ENCODE data around the gene XPNPEP2.

XPNPEP2 gene

DNA sequence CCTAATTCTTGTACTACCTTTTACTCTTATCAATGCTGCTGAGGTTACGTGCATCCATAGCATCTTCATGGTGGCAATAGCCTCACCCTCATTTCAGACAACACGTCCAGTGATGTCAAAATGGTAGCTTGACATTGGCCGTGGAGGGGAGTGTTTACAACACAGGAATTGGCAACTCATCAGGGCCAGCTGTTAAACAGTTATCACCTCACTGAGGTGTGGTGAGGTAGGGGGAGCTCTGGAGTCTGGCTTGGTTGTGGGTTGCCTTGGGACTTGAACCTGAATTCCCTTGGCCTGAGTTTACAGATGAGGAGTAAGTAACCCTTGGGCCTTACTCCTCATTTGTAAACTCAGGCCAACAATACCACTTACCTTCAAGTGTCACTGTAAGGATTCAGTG, 51.4 kb downstream of the XPNPEP2 start:
- in situ Hi-C loops (cut with MboI; ENCODE audit: low pct_unique_long_range_greater_than_20kb, low sequenced_read_pairs): no loop called here
- no peak for DNase-seq

DNA sequence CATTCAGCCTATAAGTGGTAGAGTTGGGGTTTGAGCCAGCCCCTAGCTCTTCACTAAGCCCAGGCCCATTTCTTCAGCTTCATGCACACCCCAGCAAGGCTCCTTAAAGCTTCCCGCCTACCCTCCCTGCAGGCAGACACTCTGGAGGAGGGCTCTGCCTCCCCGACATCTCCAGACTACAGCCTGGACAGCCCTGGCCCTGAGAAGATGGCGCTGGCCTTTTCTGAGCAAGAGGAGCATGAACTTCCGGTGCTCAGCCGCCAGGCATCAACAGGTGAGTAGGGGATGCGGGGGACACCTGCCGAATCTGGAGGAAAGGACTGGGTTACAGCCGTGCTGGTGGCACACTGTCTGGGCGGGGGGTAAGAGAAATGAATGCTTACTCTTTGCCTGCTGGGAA, 52.0 kb downstream of the XPNPEP2 start:
- in situ Hi-C loops (cut with MboI; ENCODE audit: low pct_unique_long_range_greater_than_20kb, low sequenced_read_pairs): no loop called here

DNA sequence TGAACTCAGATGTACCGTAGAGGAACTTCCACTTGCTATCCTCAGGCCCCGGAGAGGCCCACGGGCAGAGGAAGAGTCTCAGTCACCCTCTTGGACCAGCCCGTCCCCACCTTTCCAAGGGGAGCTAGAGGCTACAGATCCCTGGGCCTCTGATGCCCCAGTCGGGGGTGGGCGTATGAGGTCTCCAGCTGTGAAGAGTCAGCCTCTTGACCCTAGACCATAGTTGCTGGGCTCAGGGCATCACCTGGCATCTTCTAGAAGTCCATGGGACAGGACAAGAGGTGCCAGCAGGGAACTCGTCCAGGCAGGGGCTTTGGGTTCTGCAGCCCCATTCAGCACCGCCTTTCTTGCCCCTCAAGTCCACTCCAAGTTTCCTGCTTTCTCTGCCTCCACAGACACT, 52.6 kb downstream of the XPNPEP2 start:
- DNase-seq: no peak
- in situ Hi-C loops (cut with MboI; ENCODE audit: low pct_unique_long_range_greater_than_20kb, low sequenced_read_pairs): no loop called here

More for the DNA sequence above, 52.0 kb downstream of the XPNPEP2 start:
- no peak for DNase-seq

DNA sequence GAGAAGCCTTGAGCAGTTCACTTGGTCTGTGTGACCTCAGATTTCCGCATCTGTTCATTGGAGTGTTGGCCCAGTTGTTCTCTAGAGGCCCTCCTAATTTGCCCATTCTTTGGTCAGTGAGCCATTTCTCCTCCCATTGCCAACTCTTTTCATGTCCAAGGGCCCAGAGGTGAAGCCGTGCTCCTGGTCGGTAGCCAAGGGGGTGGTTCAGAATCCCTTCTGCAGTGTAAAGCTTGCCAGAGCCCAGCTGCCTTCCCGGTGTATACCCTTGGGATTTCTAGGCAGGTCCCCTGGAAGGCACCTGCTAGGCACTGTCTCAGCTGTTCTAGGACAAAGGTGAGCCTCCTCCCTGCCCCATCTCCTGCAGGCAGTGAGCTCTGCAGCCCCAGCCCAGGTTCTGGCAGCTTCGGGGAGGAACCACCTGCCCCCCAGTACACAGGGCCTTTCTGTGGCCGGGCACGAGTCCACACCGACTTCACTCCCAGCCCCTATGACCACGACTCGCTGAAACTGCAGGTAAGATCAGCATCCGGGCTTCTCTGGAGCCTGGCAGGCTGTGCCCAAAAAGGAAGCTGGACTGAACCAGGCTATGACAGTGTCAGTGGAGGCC, 53.3 kb downstream of the XPNPEP2 start:
- no peak for DNase-seq

DNA sequence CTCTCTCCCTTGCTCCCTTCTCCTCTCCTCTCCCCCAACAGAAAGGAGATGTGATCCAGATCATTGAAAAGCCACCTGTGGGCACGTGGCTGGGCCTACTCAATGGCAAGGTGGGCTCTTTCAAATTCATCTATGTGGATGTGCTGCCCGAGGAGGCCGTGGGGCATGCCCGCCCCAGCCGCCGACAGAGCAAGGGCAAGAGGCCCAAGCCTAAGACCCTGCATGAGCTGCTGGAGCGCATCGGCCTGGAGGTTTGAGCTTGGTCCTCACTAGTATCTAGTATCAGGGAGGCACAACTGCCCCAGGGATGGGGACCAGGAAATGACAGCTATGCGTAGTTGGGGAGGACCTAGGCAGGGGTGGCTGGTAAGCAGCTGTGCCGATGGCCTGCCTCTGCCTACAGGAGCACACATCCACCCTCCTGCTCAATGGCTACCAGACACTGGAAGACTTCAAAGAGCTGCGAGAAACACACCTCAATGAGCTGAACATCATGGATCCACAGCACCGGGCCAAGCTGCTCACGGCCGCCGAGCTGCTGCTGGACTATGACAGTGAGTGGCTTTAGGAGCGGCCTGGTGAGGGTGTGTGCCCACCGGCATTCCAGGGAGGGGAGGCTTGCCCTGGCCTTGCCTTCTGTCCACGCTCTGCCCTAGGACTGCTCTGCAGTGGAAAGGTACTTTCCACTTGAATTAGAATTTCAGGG, 54.0 kb downstream of the XPNPEP2 start:
- DNase-seq: no peak
- in situ Hi-C loops (cut with MboI; ENCODE audit: low pct_unique_long_range_greater_than_20kb, low sequenced_read_pairs): no loop called here

More for the DNA sequence above, 53.3 kb downstream of the XPNPEP2 start:
- in situ Hi-C loops (cut with MboI; ENCODE audit: low pct_unique_long_range_greater_than_20kb, low sequenced_read_pairs): no loop called here

DNA sequence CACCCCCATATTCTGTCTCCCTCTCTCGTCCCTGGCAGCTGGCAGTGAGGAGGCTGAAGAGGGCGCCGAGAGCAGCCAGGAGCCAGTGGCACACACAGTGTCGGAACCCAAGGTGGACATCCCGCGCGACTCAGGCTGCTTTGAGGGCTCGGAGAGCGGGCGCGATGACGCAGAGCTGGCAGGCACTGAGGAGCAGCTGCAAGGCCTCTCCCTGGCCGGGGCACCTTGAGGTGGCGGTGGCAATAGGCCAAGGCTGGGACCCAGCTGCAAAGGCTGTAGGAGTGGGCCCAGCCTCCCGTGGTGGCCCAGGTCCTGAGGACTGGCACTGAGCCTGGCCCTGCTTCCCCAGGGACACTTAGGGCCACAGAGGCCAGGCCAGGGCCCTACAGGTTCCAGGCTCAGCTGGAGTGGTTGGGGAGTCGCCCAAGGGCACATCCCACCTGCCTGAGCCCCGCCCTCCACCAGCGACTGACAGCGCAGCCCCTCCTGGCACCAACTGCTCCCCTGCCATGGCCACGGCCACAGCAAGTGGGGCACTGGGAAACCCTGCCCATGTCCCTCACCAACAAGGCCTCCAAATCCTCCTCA, 54.9 kb downstream of the XPNPEP2 start:
- no peak for DNase-seq
- in situ Hi-C loops (cut with MboI; ENCODE audit: low pct_unique_long_range_greater_than_20kb, low sequenced_read_pairs): no loop called here

DNA sequence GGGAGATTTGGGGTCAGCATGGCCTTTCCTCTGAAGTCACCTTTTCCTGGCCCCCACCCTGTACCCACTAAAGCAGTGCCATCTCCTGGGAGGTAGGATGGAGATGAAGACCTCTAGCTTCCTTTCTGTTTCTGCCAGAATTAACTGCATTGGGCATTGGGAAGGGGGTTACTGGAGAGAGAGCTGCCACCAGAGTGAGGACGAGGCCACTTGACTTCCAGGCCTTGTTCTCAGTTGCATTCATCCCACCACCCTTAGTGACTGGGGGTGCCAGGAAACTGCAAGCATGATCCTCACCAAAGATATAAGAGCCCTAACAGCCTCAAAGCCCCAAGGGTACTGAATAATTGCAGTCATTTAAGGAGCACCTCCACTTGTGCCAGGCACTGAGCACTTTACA, 56.8 kb downstream of the XPNPEP2 start:
- in situ Hi-C loops (cut with MboI; ENCODE audit: low pct_unique_long_range_greater_than_20kb, low sequenced_read_pairs): no loop called here

DNA sequence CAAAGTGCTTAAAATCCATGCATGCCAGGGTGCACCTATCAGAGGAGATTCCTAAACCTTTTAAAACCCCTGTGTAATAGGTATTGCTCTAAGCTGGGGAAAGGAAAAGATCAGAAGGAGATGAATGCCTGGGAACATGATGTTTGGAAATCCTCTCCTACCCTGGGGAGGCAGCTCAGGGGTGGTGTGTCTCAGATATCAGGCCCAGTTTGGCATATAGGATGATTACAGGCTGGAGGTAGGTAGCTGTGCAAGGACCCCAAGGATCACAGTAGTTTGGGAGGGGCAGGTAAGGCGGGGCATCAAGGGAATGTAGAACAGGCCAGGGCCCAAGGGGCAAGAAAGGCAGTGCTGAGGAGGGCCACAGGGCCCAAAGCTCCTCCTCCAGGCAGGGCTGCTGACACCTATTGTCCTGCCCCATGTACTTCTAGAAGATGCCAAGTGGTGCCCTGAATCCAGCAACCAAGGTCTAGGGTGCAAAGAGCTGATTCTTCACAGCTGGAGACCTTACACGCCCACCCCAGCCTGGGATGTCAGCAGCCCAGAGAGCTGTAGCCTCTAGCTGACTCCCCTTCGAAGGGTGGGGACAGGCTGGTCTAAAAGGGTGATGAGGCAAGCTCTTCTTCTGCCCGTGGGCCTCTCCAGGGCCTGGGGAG, 58.6 kb downstream of the XPNPEP2 start:
- in situ Hi-C loops (cut with MboI; ENCODE audit: low pct_unique_long_range_greater_than_20kb, low sequenced_read_pairs): no loop called here
- DNase-seq: no peak

More for the DNA sequence above, 56.8 kb downstream of the XPNPEP2 start:
- no peak for DNase-seq

DNA sequence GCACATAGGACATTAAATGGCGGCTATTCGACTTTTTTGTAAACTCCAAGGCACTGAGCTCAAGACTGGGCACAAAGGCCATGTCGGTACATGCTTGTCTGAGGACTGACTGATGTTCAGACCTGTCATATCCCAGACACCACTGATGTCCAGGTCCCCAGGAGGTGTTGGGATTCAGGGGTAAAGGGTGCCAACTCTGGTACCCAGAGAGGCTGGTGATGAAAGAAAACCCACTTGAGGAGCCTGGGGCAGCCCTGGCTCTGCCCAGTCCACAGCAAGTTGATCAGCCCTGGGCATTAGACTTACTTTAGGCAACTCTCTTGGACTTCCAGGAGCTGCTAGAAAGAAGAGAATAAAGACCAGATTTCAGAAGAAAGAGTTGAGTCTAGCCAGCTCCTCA, 59.7 kb downstream of the XPNPEP2 start:
- in situ Hi-C loops (cut with MboI; ENCODE audit: low pct_unique_long_range_greater_than_20kb, low sequenced_read_pairs): no loop called here
- no peak for DNase-seq

DNA sequence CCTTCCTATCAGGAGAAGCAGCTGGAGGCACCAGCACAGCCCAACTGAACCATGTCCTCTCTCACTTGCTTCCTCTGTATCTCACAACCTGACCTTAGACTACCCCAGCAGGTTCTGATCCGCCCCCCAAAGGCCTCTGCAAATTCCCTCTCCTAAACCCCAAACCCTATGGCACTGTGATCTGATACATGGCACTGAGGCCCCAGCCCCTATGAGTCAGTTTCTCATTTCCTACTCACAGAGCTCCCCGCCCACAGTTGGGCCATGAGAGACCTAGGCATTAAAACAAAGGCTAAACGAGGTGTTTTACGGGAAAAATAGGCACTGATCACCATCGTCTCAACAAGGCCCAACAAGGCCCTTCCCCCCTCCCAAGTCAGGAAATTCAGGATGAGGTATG, 60.1 kb downstream of the XPNPEP2 start:
- in situ Hi-C loops (cut with MboI; ENCODE audit: low pct_unique_long_range_greater_than_20kb, low sequenced_read_pairs): no loop called here
- no peak for DNase-seq

DNA sequence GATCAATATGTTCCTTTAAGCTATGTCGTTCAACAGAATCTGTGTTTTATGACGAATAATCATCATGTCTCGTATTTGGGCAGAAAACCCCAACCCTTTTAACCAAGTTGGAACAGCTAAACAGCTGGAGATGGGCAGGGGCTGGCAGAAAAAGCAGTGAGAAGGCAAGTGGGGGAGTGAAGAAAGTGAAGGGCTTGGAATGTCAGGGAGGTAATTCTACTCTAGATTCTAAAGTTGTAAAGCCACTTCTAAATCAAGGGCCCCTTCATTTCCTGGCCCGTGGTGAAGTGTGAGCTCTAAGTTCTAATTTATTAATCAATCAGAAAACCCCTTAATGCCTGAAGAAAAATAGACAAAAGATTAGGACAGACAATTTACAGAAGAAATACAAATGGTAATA, 61.4 kb downstream of the XPNPEP2 start:
- no peak for DNase-seq
- in situ Hi-C loops (cut with MboI; ENCODE audit: low pct_unique_long_range_greater_than_20kb, low sequenced_read_pairs): no loop called here

DNA sequence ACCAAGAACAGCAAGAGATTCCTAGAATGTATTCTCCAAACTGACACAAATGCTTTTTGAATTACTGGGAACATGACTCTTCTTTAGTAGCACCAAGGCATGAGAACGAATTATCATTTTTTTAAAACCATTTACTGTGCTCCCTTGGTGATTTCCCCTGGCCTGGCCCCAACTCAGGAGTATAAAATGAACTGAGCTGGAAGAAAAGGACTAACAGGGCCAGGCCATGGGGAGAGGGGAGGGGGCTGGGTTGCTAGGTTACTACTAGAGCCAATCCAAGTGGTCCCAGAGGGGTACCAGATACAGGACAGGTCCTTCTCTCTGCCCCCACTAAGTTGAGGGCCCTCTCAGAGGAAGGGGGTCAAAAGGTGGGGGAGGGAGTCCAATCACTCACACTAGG, 64.1 kb downstream of the XPNPEP2 start:
- in situ Hi-C loops (cut with MboI; ENCODE audit: low pct_unique_long_range_greater_than_20kb, low sequenced_read_pairs): no loop called here
- DNase-seq: no peak

DNA sequence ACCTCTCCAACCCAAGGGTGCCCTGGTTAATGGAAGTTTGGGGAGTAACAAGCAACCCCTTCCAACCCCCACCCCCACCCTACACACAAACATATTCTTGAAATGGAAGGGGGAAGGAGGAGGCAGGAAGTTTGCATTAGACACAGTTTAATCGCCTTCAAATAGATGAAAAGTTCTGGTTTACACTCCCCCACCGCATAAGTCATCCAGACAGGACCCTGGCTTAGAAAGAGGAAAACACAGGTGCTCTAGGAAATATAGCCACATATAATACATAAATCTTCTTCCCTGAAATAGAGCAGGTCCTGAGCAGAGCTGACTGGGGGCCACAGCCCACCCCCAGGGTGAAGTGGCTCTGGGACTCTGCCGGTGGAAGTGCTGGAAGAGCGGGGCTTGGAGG, 66.0 kb downstream of the XPNPEP2 start:
- peak; percentile 45 for DNase-seq
- in situ Hi-C loops (cut with MboI; ENCODE audit: low pct_unique_long_range_greater_than_20kb, low sequenced_read_pairs): no loop called here

DNA sequence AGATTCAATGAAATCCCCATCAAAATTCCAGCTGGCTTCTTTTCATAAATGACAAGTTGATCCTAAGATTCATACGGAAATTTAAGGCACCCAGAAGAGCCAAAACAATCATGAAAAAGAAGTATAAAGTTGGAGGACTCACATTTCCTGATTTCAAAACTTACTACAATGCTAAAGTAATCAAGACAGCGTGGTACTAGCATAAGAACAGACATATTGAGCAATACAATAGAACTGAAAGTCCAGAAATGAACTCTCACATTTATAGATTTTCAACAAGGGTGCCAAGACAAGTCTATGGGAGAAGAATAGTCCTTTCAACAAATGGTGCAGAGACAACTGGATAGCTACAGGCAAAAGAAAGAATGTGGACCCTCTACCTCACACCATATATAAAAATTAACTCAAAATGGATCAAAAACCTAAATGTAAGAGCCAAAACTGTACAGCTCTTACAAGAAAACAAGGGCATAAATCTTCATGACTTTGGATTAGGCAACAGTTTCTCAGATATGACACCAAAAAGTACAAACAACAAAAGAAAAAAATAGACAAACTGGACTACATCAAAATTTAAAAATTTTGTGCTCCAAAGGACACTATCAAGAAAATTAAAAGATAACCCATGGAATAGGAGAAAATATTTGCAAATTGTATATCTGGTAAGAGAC, 69.5 kb downstream of the XPNPEP2 start:
- DNase-seq: no peak

DNA sequence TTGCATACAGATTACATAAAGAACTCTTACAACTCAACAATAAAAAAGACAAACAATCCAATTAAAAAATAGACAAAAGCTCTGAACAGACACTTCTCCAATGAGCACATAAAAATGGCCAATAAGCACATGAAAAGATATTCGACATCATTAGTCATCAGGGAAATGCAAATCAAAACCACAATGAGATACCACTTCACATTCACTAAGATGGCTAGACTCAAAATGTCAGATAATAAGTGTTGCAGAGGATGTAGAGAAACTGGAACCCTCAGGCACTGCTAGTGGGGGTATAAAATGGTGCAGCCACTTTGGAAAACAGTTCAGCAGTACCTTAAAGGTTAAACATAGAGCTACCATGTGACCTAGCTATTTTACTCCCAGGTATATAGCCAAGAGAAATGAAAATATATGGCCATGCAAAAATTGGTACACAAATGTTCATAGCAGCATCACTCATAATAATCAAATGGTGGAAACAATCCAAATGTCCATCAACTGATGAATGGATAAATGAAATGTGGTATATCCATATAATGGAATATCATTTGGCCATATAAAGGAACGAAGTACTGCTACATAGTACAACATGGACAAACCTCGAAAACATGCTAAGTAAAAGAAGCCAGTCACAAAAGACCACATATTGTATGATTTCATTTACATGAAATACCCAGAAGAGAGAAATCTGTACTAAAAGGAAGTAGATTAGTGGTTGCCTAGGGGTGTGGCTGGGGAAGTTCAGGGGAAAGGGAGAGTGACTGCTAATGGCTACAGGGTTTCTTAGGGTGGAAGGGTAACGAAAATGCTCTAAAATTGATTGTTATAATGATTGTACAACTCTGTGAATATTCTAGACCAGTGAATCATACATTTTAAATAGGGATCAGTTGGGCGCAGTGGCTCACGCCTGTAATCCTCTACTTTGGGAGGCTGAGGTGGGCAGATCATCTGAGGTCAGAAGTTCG, 70.3 kb downstream of the XPNPEP2 start:
- in situ Hi-C loops (cut with MboI; ENCODE audit: low pct_unique_long_range_greater_than_20kb, low sequenced_read_pairs): no loop called here
- no peak for DNase-seq

More for the DNA sequence above, 69.5 kb downstream of the XPNPEP2 start:
- in situ Hi-C loops (cut with MboI; ENCODE audit: low pct_unique_long_range_greater_than_20kb, low sequenced_read_pairs): no loop called here

DNA sequence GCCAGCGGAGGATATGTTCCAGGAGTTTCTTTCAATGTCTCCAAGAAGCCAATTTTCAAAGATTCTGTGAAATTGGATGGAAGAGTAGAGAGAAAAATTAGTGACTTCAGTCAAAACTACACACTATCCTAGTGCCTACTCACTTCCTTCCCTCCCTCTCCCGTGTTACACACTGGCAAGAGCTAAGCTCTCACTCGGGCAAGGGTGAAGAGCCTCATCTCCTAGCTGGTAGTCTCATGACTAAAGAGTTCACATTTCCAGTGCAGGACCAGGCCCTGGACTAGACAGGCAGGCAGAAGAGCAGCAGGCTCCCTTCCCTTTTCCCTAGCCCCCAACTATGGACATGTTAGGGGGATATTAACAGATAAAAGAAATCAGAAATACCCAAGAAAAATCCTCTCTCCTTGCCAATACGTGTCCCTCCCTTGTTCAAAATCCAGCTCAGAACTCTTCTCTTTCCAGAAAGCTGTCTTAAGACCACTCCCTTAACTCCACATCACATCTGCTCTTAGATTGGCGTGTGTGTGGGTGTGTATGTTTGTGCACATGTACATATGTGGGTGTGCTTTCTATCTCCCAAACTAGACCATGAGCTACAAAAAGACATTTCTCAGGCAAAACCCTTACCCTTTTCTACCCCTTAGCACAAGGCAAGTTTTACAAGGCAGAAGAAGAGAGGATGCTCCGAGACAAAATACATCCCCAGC, 75.0 kb downstream of the XPNPEP2 start:
- DNase-seq: no peak
- in situ Hi-C loops (cut with MboI; ENCODE audit: low pct_unique_long_range_greater_than_20kb, low sequenced_read_pairs): no loop called here

DNA sequence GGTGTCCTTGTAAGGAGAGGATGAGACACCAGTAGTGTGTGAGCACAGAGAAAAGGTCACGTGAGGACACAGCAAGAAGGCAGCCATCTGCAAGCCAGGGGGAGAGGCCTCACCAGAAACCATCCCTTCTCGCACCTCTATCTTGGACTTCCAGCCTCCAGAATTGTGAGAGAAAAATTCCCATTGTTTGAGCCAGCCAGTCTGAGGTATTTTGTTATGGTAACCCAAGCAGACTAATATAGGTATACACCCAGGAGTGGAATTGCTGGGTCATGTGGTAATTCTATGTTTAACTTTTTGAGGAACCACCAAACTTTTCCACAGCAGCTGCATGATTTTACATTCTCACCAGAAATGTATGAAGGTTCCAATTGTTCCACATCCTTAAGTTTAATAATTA, 79.3 kb downstream of the XPNPEP2 start:
- peak; percentile 31 for DNase-seq
- in situ Hi-C loops (cut with MboI; ENCODE audit: low pct_unique_long_range_greater_than_20kb, low sequenced_read_pairs): no loop called here
